GM19099 (cell line): ENCODE results near the gene KISS1.

Experiments
- POLR2A ChIP-seq: IDR thresholded peaks from 3 replicates; pipeline ENCODE4 v1.6.1; 2011; ENCODE audit warnings: low read depth; ENCODE audit not compliant: insufficient read length; ENCODE audit errors: extremely low read depth

KISS1 gene

GRCh38 chr1:204161609-204162493, 34.4 kb downstream of the KISS1 start:
- no peak for TF ChIP-seq POLR2A

- TF ChIP-seq POLR2A, result no peak
Measured at GRCh38 chr1:204157962-204158361, 38.3 kb downstream of the KISS1 start.

- TF ChIP-seq POLR2A, result no peak
Measured at GRCh38 chr1:204155881-204156280, 40.4 kb downstream of the KISS1 start.

- TF ChIP-seq POLR2A, result no peak
Measured at GRCh38 chr1:204154568-204155255, 41.6 kb downstream of the KISS1 start.

- no peak for TF ChIP-seq POLR2A
Measured at GRCh38 chr1:204153667-204154066, 42.6 kb downstream of the KISS1 start.

GRCh38 chr1:204152310-204153044, 43.8 kb downstream of the KISS1 start:
- no peak for TF ChIP-seq POLR2A

- no peak for TF ChIP-seq POLR2A
Measured at GRCh38 chr1:204151552-204152309, 44.6 kb downstream of the KISS1 start, which contains the start of gene ETNK2. Gene ETNK2 (minus strand): TSS chr1:204152044. CDS start chr1:204151852, 192 bp downstream.

GRCh38 chr1:204150702-204151551, 45.4 kb downstream of the KISS1 start:
- no peak for TF ChIP-seq POLR2A

- TF ChIP-seq POLR2A, result no peak
Measured at GRCh38 chr1:204149635-204150565, 46.4 kb downstream of the KISS1 start.

- no peak for TF ChIP-seq POLR2A
Measured at GRCh38 chr1:204149107-204149506, 47.2 kb downstream of the KISS1 start.

GRCh38 chr1:204147406-204148383, 48.6 kb downstream of the KISS1 start:
- TF ChIP-seq POLR2A, result no peak

- TF ChIP-seq POLR2A, result no peak
Measured at GRCh38 chr1:204146965-204147364, 49.3 kb downstream of the KISS1 start.

- no peak for TF ChIP-seq POLR2A
Measured at GRCh38 chr1:204146309-204146708, 50.0 kb downstream of the KISS1 start.
